ENCODE data around the gene ASXL3.

The ASXL3 gene

DNA sequence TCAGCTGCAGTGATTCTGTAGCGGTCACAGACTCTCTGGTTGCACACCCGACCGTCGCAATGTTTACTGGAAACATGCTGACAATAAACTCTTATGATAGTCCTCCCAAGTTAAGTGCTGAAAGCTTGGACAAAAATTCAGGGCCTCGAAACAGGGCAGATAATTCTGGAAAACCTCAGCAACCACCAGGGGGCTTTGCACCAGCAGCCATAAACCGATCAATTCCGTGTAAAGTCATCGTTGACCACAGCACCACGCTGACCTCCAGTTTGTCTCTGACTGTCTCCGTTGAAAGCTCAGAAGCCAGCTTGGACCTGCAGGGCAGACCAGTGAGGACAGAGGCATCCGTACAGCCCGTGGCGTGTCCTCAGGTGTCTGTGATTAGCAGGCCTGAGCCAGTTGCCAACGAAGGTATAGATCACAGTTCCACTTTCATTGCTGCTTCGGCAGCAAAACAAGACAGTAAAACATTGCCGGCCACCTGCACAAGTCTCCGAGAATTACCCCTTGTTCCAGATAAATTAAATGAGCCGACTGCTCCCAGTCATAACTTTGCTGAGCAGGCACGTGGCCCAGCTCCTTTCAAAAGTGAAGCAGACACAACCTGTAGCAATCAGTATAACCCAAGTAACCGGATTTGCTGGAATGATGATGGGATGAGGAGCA, 166.1 kb downstream of the ASXL3 start:
- Histone ChIP-seq H4K20me1 (ENCODE audit: insufficient read depth, low read length) (no peaks in the 10 kb centered on the region), H3K4me2 (ENCODE audit: insufficient read depth, low read length) (no peak overlapping the region)
- no peak for TF ChIP-seq EZH2 (IDR thresholded peaks at IDR 0.05; ENCODE audit: borderline replicate concordance, low read depth, low read length, severe bottlenecking)
- TF ChIP-seq, protein P1, sequence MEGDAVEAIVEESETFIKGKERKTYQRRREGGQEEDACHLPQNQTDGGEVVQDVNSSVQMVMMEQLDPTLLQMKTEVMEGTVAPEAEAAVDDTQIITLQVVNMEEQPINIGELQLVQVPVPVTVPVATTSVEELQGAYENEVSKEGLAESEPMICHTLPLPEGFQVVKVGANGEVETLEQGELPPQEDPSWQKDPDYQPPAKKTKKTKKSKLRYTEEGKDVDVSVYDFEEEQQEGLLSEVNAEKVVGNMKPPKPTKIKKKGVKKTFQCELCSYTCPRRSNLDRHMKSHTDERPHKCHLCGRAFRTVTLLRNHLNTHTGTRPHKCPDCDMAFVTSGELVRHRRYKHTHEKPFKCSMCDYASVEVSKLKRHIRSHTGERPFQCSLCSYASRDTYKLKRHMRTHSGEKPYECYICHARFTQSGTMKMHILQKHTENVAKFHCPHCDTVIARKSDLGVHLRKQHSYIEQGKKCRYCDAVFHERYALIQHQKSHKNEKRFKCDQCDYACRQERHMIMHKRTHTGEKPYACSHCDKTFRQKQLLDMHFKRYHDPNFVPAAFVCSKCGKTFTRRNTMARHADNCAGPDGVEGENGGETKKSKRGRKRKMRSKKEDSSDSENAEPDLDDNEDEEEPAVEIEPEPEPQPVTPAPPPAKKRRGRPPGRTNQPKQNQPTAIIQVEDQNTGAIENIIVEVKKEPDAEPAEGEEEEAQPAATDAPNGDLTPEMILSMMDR (IDR thresholded peaks at IDR 0.05; ENCODE audit: borderline replicate concordance, extremely low read depth, low read length, poor library complexity, severe bottlenecking): no peak

DNA sequence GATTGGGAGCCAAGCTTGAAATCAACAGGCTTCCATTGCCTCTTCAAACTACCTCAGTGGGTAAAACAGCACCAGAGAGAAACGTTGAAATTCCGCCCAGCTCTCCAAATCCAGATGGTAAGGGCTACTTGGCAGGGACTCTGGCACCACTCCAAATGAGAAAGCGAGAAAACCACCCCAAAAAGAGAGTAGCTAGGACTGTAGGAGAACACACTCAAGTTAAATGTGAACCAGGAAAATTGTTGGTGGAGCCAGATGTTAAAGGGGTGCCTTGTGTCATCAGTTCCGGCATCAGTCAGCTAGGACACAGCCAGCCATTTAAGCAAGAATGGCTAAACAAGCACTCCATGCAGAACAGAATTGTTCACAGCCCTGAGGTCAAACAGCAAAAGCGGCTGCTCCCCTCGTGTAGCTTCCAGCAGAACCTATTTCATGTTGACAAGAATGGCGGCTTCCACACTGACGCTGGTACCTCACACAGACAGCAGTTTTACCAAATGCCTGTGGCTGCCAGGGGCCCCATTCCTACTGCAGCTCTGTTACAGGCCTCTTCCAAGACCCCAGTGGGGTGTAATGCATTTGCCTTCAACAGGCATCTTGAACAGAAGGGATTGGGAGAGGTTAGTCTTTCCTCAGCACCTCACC, 167.3 kb downstream of the ASXL3 start:
- no peak overlapping the region for H3K4me3 ChIP-seq (ENCODE audit: low read depth in 1 of 2, low read length in 2 of 2)
- ATAC-seq (ENCODE audit: insufficient read depth, low read depth) (no peak), DNase-seq (no peak)
- H2AFZ ChIP-seq (ENCODE audit: low read depth, low read length): no peak overlapping the region
- no peaks in the 10 kb centered on the region for H3K4me1 ChIP-seq (ENCODE audit: insufficient read depth, low read length)
- TF ChIP-seq, protein P1 (IDR thresholded peaks at IDR 0.05; ENCODE audit: borderline replicate concordance, extremely low read depth, low read length, poor library complexity, severe bottlenecking): no peak
- no peak for TF ChIP-seq EZH2 (IDR thresholded peaks at IDR 0.05; ENCODE audit: borderline replicate concordance, low read depth, low read length, severe bottlenecking)
- no peaks in the 10 kb centered on the region for H3K9me3 ChIP-seq (ENCODE audit: insufficient read depth, low read length, severe bottlenecking)
- H3K27me3 ChIP-seq (ENCODE audit: insufficient read depth, low read length, poor library complexity): no peaks in the 10 kb centered on the region
- no peaks in the 10 kb centered on the region for H3K36me3 ChIP-seq (ENCODE audit: insufficient read depth, low read length)
- no peak overlapping the region for H3K27ac ChIP-seq (ENCODE audit: low read length)
- no peak overlapping the region for H3K9ac ChIP-seq (ENCODE audit: low read depth, low read length)
- H3K79me2 ChIP-seq (ENCODE audit: insufficient read depth, low read length): no peaks in the 10 kb centered on the region
- no peaks in the 10 kb centered on the region for H4K20me1 ChIP-seq (ENCODE audit: insufficient read depth, low read length)
- H3K4me2 ChIP-seq (ENCODE audit: insufficient read depth, low read length): no peak overlapping the region

More for the DNA sequence above, 166.1 kb downstream of the ASXL3 start:
- Histone ChIP-seq H3K27me3 (ENCODE audit: insufficient read depth, low read length, poor library complexity) (no peaks in the 10 kb centered on the region), H3K4me1 (ENCODE audit: insufficient read depth, low read length) (no peaks in the 10 kb centered on the region), H3K9me3 (ENCODE audit: insufficient read depth, low read length, severe bottlenecking) (no peaks in the 10 kb centered on the region), H3K4me3 (ENCODE audit: low read depth in 1 of 2, low read length in 2 of 2) (no peak overlapping the region), H3K36me3 (ENCODE audit: insufficient read depth, low read length) (no peaks in the 10 kb centered on the region), H3K79me2 (ENCODE audit: insufficient read depth, low read length) (no peaks in the 10 kb centered on the region), H3K27ac (ENCODE audit: low read length) (no peak overlapping the region), H3K9ac (ENCODE audit: low read depth, low read length) (no peak overlapping the region), H2AFZ (ENCODE audit: low read depth, low read length) (no peak overlapping the region)
- DNase-seq (no peak), ATAC-seq (ENCODE audit: insufficient read depth, low read depth) (no peak)

DNA sequence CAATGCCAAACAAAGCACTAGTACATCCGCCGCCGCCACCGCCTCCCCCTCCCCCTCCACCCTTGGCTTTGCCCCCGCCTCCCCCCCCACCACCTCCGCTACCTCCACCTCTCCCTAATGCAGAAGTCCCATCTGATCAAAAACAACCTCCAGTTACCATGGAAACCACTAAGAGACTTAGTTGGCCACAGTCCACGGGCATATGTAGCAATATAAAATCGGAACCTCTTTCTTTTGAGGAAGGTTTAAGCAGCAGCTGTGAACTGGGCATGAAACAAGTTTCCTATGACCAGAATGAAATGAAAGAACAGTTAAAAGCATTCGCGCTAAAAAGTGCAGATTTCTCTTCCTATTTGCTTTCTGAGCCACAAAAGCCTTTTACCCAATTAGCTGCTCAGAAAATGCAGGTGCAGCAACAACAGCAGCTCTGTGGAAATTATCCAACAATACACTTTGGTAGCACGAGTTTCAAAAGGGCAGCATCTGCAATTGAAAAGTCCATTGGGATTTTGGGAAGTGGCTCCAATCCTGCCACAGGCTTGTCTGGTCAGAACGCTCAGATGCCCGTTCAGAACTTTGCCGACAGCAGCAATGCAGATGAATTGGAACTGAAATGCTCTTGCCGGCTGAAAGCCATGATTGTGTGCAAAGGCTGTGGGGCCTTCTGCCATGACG, 168.0 kb downstream of the ASXL3 start:
- H2AFZ ChIP-seq (ENCODE audit: low read depth, low read length): no peak overlapping the region
- H3K27me3 ChIP-seq (ENCODE audit: insufficient read depth, low read length, poor library complexity): no peaks in the 10 kb centered on the region
- no peak for TF ChIP-seq EZH2 (IDR thresholded peaks at IDR 0.05; ENCODE audit: borderline replicate concordance, low read depth, low read length, severe bottlenecking)
- TF ChIP-seq, protein P1 (IDR thresholded peaks at IDR 0.05; ENCODE audit: borderline replicate concordance, extremely low read depth, low read length, poor library complexity, severe bottlenecking): no peak
- no peak for ATAC-seq (ENCODE audit: insufficient read depth, low read depth)
- H3K9ac ChIP-seq (ENCODE audit: low read depth, low read length): no peak overlapping the region
- no peaks in the 10 kb centered on the region for H3K36me3 ChIP-seq (ENCODE audit: insufficient read depth, low read length)
- H3K9me3 ChIP-seq (ENCODE audit: insufficient read depth, low read length, severe bottlenecking): no peaks in the 10 kb centered on the region
- H3K27ac ChIP-seq (ENCODE audit: low read length): no peak overlapping the region
- no peak overlapping the region for H3K4me3 ChIP-seq (ENCODE audit: low read depth in 1 of 2, low read length in 2 of 2)
- no peaks in the 10 kb centered on the region for H4K20me1 ChIP-seq (ENCODE audit: insufficient read depth, low read length)
- H3K4me1 ChIP-seq (ENCODE audit: insufficient read depth, low read length): no peaks in the 10 kb centered on the region
- no peaks in the 10 kb centered on the region for H3K79me2 ChIP-seq (ENCODE audit: insufficient read depth, low read length)
- H3K4me2 ChIP-seq (ENCODE audit: insufficient read depth, low read length): no peak overlapping the region
- DNase-seq: no peak
